GM19372 (cell line): ENCODE data around the gene PAPPA2.
A peak's percentile ranks its signal among the peaks of the same experiment; 100 is the strongest.

ENCODE experiments used
- ATAC-seq: cut with Tn5 transposase; IDR thresholded peaks from one replicate; pipeline ENCODE4 v1.9.1; 2021; ENCODE audit warnings: mild to moderate bottlenecking, low read depth, moderate library complexity; ENCODE audit not compliant: unreplicated experiment

The PAPPA2 gene

DNA sequence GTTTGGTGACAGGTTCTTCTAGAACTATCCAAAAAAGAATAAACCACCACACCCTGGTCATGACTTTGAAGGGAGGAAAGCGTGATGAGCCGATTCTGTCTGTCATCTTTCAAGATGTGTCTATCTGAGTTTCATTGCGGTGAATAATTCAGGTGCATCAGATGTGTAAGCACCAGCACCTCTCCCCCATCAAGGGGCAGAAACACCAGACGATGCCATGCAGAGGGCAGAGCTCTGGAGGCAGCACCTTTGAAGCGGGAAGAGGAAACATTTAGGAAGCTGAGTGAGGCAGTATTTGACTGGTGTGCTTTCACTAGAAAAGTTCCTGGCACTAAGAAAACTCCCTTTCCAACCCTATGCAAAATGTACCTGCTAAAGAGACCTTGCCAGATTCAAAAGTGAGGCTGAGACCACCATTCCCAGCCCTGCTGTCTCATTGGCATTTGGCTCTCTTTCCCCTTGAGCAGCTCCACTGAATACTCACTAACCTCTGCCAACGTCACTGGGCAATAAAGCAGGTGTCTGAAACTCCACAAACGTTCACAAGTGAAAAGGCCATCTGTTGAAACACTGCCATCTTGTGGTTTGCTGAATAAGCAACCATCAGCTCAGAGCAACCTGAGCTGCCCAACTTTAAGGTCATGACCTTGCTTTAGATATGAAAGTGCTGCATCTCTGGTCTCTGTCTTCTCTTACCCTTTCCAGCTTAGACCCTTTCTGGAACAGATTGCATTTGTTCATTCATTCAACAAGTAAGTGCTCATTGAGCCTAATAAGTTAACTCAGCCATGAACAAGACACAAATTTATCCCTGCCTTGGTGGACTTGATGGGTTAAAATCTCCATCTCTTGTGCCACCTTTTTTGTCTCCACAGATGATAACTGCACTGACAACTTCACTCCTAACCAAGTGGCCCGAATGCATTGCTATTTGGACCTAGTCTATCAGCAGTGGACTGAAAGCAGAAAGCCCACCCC, 228.6 kb downstream of the PAPPA2 start:
- peak; percentile 92 for ATAC-seq

GRCh38 chr1:176692431-176692830, 229.5 kb downstream of the PAPPA2 start:
- no peak for ATAC-seq

- no peak for ATAC-seq
Measured at GRCh38 chr1:176692988-176693696, 230.2 kb downstream of the PAPPA2 start.

GRCh38 chr1:176693697-176694329, 230.8 kb downstream of the PAPPA2 start:
- no peak for ATAC-seq

DNA sequence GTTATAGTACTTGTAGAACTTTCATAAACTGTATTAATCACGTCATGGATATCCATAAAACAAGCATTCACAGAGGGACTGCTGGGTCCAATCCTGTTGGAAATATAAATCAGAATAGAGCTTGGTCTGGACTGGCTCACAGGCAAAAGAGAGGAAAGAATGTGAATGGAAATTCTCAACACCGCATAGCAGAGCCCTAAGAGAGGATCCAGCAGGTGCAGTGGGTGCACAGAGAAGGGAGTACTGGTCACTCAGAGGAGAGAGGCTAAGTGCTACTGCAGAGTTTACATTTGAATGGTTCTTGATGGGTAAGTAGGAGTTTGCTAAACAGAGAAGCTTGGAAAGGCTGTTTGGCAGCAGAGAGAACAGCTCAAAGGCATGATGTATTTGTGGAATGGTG, 231.7 kb downstream of the PAPPA2 start:
- ATAC-seq, result no peak

GRCh38 chr1:176696109-176696508, 233.1 kb downstream of the PAPPA2 start:
- no peak for ATAC-seq

GRCh38 chr1:176696689-176697088, 233.7 kb downstream of the PAPPA2 start:
- no peak for ATAC-seq

DNA sequence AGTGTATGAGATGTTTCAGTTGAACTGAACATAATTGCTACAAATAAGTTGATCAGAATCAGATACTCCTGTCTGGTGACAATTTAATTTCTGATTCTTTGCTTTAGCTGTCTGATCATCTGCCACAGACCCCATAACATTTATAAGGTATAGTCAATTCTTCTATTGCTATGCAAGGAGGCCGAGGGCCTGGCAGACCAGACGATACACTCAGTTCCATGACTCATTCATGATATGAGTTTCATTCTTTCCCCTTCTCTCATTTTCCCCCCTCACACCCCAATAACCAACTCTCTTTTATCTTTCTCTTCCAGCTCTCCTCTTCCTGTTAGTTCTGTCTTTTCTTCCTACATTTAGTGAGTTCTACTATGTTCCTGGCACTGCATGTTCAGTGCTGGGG, 236.8 kb downstream of the PAPPA2 start:
- ATAC-seq, result no peak

GRCh38 chr1:176701151-176701866, 238.3 kb downstream of the PAPPA2 start:
- ATAC-seq, result no peak

GRCh38 chr1:176702901-176703300, 239.9 kb downstream of the PAPPA2 start:
- ATAC-seq, result no peak

GRCh38 chr1:176705585-176705984, 242.6 kb downstream of the PAPPA2 start:
- ATAC-seq, result no peak

GRCh38 chr1:176717066-176717750, 254.2 kb downstream of the PAPPA2 start:
- ATAC-seq, result no peak

GRCh38 chr1:176719447-176719846, 256.5 kb downstream of the PAPPA2 start:
- no peak for ATAC-seq

GRCh38 chr1:176720838-176721237, 257.9 kb downstream of the PAPPA2 start:
- ATAC-seq, result no peak

- no peak for ATAC-seq
Measured at GRCh38 chr1:176733661-176734060, 270.7 kb downstream of the PAPPA2 start.

- ATAC-seq, result no peak
Measured at GRCh38 chr1:176735201-176735600, 272.2 kb downstream of the PAPPA2 start.

DNA sequence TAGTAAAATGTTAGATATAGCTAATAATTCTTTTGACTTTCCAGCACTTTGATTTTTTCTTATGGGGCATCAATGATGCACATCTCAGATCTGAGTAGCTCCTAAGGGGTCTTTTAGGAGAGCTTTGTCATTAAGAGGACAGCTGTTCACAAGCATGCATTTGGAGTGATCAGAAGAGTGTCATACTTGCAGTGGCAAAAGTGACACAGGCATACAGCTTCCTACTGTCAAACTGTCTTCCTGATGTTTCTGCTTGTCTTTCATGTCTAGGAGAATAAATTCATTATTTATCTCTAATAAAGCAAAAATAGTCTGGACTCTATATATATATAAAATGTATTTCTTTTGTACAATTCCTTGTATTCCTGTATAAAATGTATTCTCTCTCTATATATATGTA, 273.0 kb downstream of the PAPPA2 start:
- no peak for ATAC-seq

DNA sequence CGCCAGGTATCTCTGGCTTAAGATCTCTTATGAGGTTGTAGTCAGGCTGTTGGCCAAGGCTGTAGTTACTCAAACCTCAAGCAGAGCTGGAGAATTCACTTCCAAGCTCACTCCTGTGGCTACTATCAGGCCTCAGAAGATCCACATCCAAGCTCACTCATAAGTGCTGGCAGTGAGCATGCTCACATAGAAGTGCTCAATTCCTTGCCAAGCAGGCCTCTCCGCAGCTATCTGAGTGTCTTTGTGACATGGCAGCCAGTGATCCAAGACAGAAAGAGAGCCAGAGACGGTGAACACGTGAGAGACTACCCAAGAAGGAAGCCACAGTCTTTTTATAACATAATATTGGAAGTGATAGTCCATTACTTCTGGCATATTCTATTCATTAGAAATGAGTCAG, 278.2 kb downstream of the PAPPA2 start:
- no peak for ATAC-seq

GRCh38 chr1:176742322-176742721, 279.3 kb downstream of the PAPPA2 start:
- ATAC-seq, result no peak

- no peak for ATAC-seq
Measured at GRCh38 chr1:176744142-176744541, 281.2 kb downstream of the PAPPA2 start.
